IMR-90 (cell line): ENCODE results near the gene RASSF4. TPM values are rescaled to one million over a fixed set of nuclear protein-coding genes. Genes with fewer than 3 reads are reported as not detected.
A peak's percentile ranks its signal among the peaks of the same experiment; 100 is the strongest.

Experiments
- ATAC-seq: fragments of 200-7000 bp; cut with Tn5 transposase; 2 replicates; pipeline ENCODE4 v1.9.1; 2020; ENCODE audit warnings: low read depth, mild to moderate bottlenecking, moderate library complexity
- BruUV-seq: library from RNA; stranded (reverse); fragments of 400-500 nt; replicated peaks from 2 replicates; lab custom pipeline; 2021; lab: Mats Ljungman, UMichigan
- CTCF ChIA-PET: fragments of 300-600 bp; formaldehyde crosslinking; extraction: SDS; loops from one replicate; lab custom pipeline; 2021; ENCODE audit warnings: antibody characterized with exemption; lab: Yijun Ruan, JAX
- POLR2A ChIA-PET: fragments of 300-600 bp; sonication (Branson Sonifier 250); formaldehyde crosslinking; loops from one replicate; lab custom pipeline; 2022; ENCODE audit warnings: antibody characterized with exemption; ENCODE audit not compliant: unreplicated experiment; lab: Charles Lee
- DNase-seq: peaks from one replicate; pipeline ENCODE4 v3.0.0; 2013
- H2AFZ ChIP-seq: replicated peaks from 2 replicates; pipeline ENCODE3; 2013; ENCODE audit warnings: low read length, mild to moderate bottlenecking; ENCODE audit not compliant: poor library complexity
- H2AK5ac ChIP-seq: 2 replicates; pipeline ENCODE4 v1.6.1; 2013; ENCODE audit warnings: low read depth, low read length, inconsistent platforms
- H2AK9ac ChIP-seq: replicated peaks from 2 replicates; pipeline ENCODE3; 2013; ENCODE audit warnings: mild to moderate bottlenecking, low read depth, low read length, moderate library complexity; ENCODE audit not compliant: poor library complexity
- H2BK120ac ChIP-seq: 2 replicates; pipeline ENCODE4 v1.6.1; 2013; ENCODE audit warnings: low read depth, low read length, inconsistent platforms
- H2BK15ac ChIP-seq: 3 replicates; pipeline ENCODE4 v1.6.1; 2013; ENCODE audit warnings: low read depth, low read length, inconsistent platforms
- H2BK20ac ChIP-seq: 2 replicates; pipeline ENCODE4 v1.6.1; 2013; ENCODE audit warnings: low read depth, mild to moderate bottlenecking, inconsistent platforms, low read length, moderate library complexity
- H2BK5ac ChIP-seq: 2 replicates; pipeline ENCODE4 v1.6.1; 2013; ENCODE audit warnings: mild to moderate bottlenecking, low read depth, low read length, inconsistent platforms; ENCODE audit not compliant: poor library complexity, severe bottlenecking
- H3K14ac ChIP-seq: replicated peaks from 2 replicates; pipeline ENCODE4 v1.6.1; 2013; ENCODE audit warnings: low read depth, low read length, inconsistent platforms
- H3K18ac ChIP-seq: 2 replicates; pipeline ENCODE4 v1.6.1; 2013; ENCODE audit warnings: low read depth, low read length, control low read depth
- H3K23ac ChIP-seq: 2 replicates; pipeline ENCODE4 v1.6.1; 2013; ENCODE audit warnings: low read depth, low read length, inconsistent platforms
- H3K27ac ChIP-seq: 2 replicates; pipeline ENCODE4 v1.5.1; 2013; ENCODE audit warnings: mild to moderate bottlenecking, control low read depth, low read length; ENCODE audit not compliant: insufficient read depth
- H3K27me3 ChIP-seq: 2 replicates; pipeline ENCODE4 v1.6.1; 2013; ENCODE audit warnings: low read length; ENCODE audit not compliant: control insufficient read depth, insufficient read depth
- H3K36me3 ChIP-seq: 2 replicates; pipeline ENCODE4 v1.6.1; 2013; ENCODE audit warnings: low read length, mixed read lengths; ENCODE audit not compliant: control insufficient read depth, insufficient read depth
- H3K4ac ChIP-seq: 2 replicates; pipeline ENCODE4 v1.6.1; 2013; ENCODE audit warnings: low read depth, low read length, inconsistent platforms
- H3K4me1 ChIP-seq: 2 replicates; pipeline ENCODE4 v1.6.1; 2013; ENCODE audit warnings: low read length, mixed read lengths; ENCODE audit not compliant: control insufficient read depth, insufficient read depth
- H3K4me2 ChIP-seq: 2 replicates; pipeline ENCODE4 v1.6.1; 2013; ENCODE audit warnings: low read depth, mild to moderate bottlenecking, control low read depth, low read length, moderate library complexity
- H3K4me3 ChIP-seq: 2 replicates; pipeline ENCODE4 v1.5.1; 2013; ENCODE audit warnings: low read depth, mild to moderate bottlenecking, control low read depth, low read length, moderate library complexity; ENCODE audit not compliant: insufficient read depth
- H3K56ac ChIP-seq: 2 replicates; pipeline ENCODE4 v1.6.1; 2013; ENCODE audit warnings: low read length, inconsistent platforms; ENCODE audit not compliant: insufficient read depth; ENCODE audit errors: extremely low read depth
- H3K79me1 ChIP-seq, 2 experiments: 2 replicates each; pipeline ENCODE4 v1.6.1; 2013; ENCODE audit warnings: low read length in 2 of 2, inconsistent platforms in 1 of 2, low read depth in 1 of 2
- H3K9ac ChIP-seq: 2 replicates; pipeline ENCODE4 v1.6.1; 2013; ENCODE audit warnings: low read depth, low read length, control low read depth
- H3K9me1 ChIP-seq: 2 replicates; pipeline ENCODE4 v1.6.1; 2013; ENCODE audit warnings: low read length, inconsistent platforms; ENCODE audit not compliant: insufficient read depth
- H3K9me3 ChIP-seq: 2 replicates; pipeline ENCODE4 v1.6.1; 2013; ENCODE audit warnings: low read length; ENCODE audit not compliant: control insufficient read depth, insufficient read depth
- H4K20me1 ChIP-seq: 2 replicates; pipeline ENCODE4 v1.6.1; 2013; ENCODE audit warnings: low read length, inconsistent platforms; ENCODE audit not compliant: insufficient read depth
- H4K5ac ChIP-seq: 2 replicates; pipeline ENCODE4 v1.6.1; 2013; ENCODE audit warnings: mild to moderate bottlenecking, low read depth, low read length, control low read depth
- H4K8ac ChIP-seq, 2 experiments: 2 replicates each; pipeline ENCODE4 v1.6.1; 2013; ENCODE audit warnings: low read depth in 2 of 2, low read length in 2 of 2, control low read depth in 1 of 2, inconsistent platforms in 1 of 2
- H4K91ac ChIP-seq: 2 replicates; pipeline ENCODE4 v1.6.1; 2013; ENCODE audit warnings: low read depth, low read length, inconsistent platforms; ENCODE audit not compliant: insufficient read depth
- BHLHE40 ChIP-seq: fragments of 150-350 bp; IDR thresholded peaks from 2 replicates; pipeline ENCODE4 v1.6.1; 2016; ENCODE audit warnings: mild to moderate bottlenecking, low read depth, low read length
- CEBPB ChIP-seq: IDR thresholded peaks from 2 replicates; pipeline ENCODE4 v1.6.1; 2012; ENCODE audit warnings: low read depth, low read length, improper control_type of control experiment
- CHD1 ChIP-seq: IDR thresholded peaks from 2 replicates; pipeline ENCODE4 v1.6.1; 2012; ENCODE audit warnings: low read depth, low read length, improper control_type of control experiment
- FOS ChIP-seq: fragments of 150-350 bp; IDR thresholded peaks from 2 replicates; pipeline ENCODE4 v1.6.1; 2016; ENCODE audit warnings: low read depth, low read length
- MAFK ChIP-seq: IDR thresholded peaks from 2 replicates; pipeline ENCODE4 v1.6.1; 2012; ENCODE audit warnings: low read depth, low read length, improper control_type of control experiment
- MAZ ChIP-seq: IDR thresholded peaks from 2 replicates; pipeline ENCODE4 v1.6.1; 2012; ENCODE audit warnings: low read depth, mild to moderate bottlenecking, low read length, improper control_type of control experiment, moderate library complexity, borderline replicate concordance
- MXI1 ChIP-seq: IDR thresholded peaks from 2 replicates; pipeline ENCODE4 v1.6.1; 2012; ENCODE audit warnings: low read depth, mild to moderate bottlenecking, low read length, moderate library complexity, borderline replicate concordance
- NFE2L2 ChIP-seq: fragments of 150-350 bp; IDR thresholded peaks from 2 replicates; pipeline ENCODE4 v1.6.1; 2016; ENCODE audit warnings: low read depth, mild to moderate bottlenecking, low read length
- POLR2A ChIP-seq: IDR thresholded peaks from 2 replicates; pipeline ENCODE4 v1.6.1; 2012; ENCODE audit warnings: mild to moderate bottlenecking, low read depth, low read length
- RAD21 ChIP-seq: IDR thresholded peaks from 2 replicates; pipeline ENCODE4 v1.6.1; 2012; ENCODE audit warnings: low read length, improper control_type of control experiment
- RCOR1 ChIP-seq: IDR thresholded peaks from 2 replicates; pipeline ENCODE4 v1.6.1; 2012; ENCODE audit warnings: mild to moderate bottlenecking, low read length, improper control_type of control experiment; ENCODE audit not compliant: insufficient replicate concordance
- RFX5 ChIP-seq: IDR thresholded peaks from 2 replicates; pipeline ENCODE4 v1.8.0; 2012; ENCODE audit warnings: low read depth, mild to moderate bottlenecking, low read length, moderate library complexity
- SMC3 ChIP-seq: fragments of 150-350 bp; IDR thresholded peaks from 2 replicates; pipeline ENCODE4 v1.6.1; 2016; ENCODE audit warnings: low read depth, mild to moderate bottlenecking, antibody characterized with exemption, low read length, moderate library complexity
- WGBS, 2 experiments: methylation state at CpG; one replicate each; pipeline versions ENCODE4 v1.1.5 to v1.1.7; 2013; ENCODE audit warnings: missing lambda C conversion rate in 2 of 2; ENCODE audit not compliant: insufficient read length in 1 of 2; ENCODE audit errors: extremely low coverage in 2 of 2; 5-methylcytosine and 5-hydroxymethylcytosine counted together
- dilution Hi-C: fragments of 300-500 bp; cut with HindIII; formaldehyde crosslinking; loops from one replicate; pipeline ENCODE4 v1.14.3; 2018; ENCODE audit warnings: low sequenced_read_pairs; ENCODE audit not compliant: unreplicated experiment
- in situ Hi-C: fragments of 300-500 bp; cut with MboI; formaldehyde crosslinking; loops from 3 replicates; pipeline ENCODE4 v1.14.3; 2019; ENCODE audit warnings: low sequenced_read_pairs, inconsistent platforms, mixed read lengths
- intact Hi-C: fragments of 100-400 bp; cut with micrococcal nuclease; formaldehyde crosslinking; loops from 2 replicates; pipeline ENCODE4 v1.10.0; 2022
- polyA plus RNA-seq, 3 experiments: library from polyadenylated mRNA; depleted of rRNA; stranded (reverse); fragments of >200 nt; gene quantifications; 2 replicates each; pipeline ENCODE4 v1.2.3, GENCODE V29; 2012; ENCODE audit warnings: low replicate concordance in 1 of 3
- total RNA-seq: library from RNA; depleted of rRNA; stranded (reverse); fragments of >200 nt; gene quantifications from 2 replicates; pipeline ENCODE4 v1.2.3, GENCODE V29; 2012
- TF ChIP-seq, protein P1 (sequence below): fragments of 150-350 bp; IDR thresholded peaks from 2 replicates; pipeline ENCODE4 v1.6.1; 2016; ENCODE audit warnings: low read depth, mild to moderate bottlenecking, low read length, moderate library complexity, borderline replicate concordance
- TF ChIP-seq, protein P2 (sequence below): conservative IDR thresholded peaks from 2 replicates; pipeline ENCODE4 v1.5.1; 2012; ENCODE audit warnings: mild to moderate bottlenecking, low read depth, low read length, improper control_type of control experiment
- TF ChIP-seq, protein P3 (sequence below): fragments of 150-350 bp; IDR thresholded peaks from 2 replicates; pipeline ENCODE4 v1.6.1; 2017; ENCODE audit warnings: mild to moderate bottlenecking, antibody characterized with exemption, low read length, low read depth

Gene RASSF4
- total and polyA plus RNA-seq, 2 of the 4 experiments (the other 2 are of a cell fraction) = 5.9 to 8.6 TPM

DNA sequence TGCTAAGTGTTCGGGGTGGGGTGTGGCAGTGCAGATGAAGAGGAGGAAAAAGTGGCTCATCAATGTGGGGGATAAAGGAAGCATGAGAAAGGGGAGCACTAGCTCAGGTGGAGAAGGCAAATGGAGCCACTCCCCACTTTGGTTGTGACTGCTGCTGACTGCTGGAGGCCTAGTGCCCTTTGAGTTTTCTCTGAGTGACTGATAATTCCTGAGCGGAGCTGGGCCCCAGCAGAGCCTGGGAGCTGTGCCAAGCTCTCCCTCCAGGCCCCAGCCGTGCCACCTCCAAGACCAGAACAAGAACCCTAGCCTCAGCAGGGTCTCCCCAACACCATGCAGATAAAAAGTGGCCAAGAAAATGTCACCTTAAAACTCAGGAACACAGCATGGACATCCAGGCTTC, 9.7 kb upstream of the RASSF4 start:
- intact Hi-C loops = no loop called here
- H3K9me1 ChIP-seq = peaks cover 6% of the 10 kb centered on the region
- H3K4me3 ChIP-seq = no peak overlapping the region
- no peaks in the 10 kb centered on the region for H3K36me3 ChIP-seq
- no peak overlapping the region for H3K56ac ChIP-seq
- H3K23ac ChIP-seq = no peak overlapping the region
- no peak overlapping the region for H2AK9ac ChIP-seq
- DNase-seq (no peak), ATAC-seq (no peak)
- H4K8ac ChIP-seq = no peak overlapping the region
- H3K14ac ChIP-seq = 0 out of 2 replicates have a peak overlapping the region, but pooled peaks have one; percentile 21
- no peak overlapping the region for H2BK15ac ChIP-seq
- H4K20me1 ChIP-seq = no peaks in the 10 kb centered on the region
- no peak overlapping the region for H2BK20ac ChIP-seq
- dilution Hi-C loops = no loop called here
- in situ Hi-C loops = no loop called here
- no peak overlapping the region for H2BK120ac ChIP-seq
- no peak overlapping the region for H3K18ac ChIP-seq
- no TSS peak for BruUV-seq
- no CpG with 5 or more reads among the region's 3 CpGs for WGBS, 2 experiments
- no peak overlapping the region for H3K27ac ChIP-seq
- H3K4ac ChIP-seq = no peak overlapping the region
- H3K79me1 ChIP-seq = no peaks in the 10 kb centered on the region
- ChIA-PET POLR2A (no interaction called here), CTCF (no interaction called here)
- H4K91ac ChIP-seq = no peak overlapping the region
- no peak overlapping the region for H3K9ac ChIP-seq
- no peak overlapping the region for H4K5ac ChIP-seq
- H2AFZ ChIP-seq = no peak overlapping the region
- H3K27me3 ChIP-seq = no peaks in the 10 kb centered on the region
- TF ChIP-seq CEBPB = no peak
- TF ChIP-seq RFX5 = no peak
- TF ChIP-seq, protein P1, sequence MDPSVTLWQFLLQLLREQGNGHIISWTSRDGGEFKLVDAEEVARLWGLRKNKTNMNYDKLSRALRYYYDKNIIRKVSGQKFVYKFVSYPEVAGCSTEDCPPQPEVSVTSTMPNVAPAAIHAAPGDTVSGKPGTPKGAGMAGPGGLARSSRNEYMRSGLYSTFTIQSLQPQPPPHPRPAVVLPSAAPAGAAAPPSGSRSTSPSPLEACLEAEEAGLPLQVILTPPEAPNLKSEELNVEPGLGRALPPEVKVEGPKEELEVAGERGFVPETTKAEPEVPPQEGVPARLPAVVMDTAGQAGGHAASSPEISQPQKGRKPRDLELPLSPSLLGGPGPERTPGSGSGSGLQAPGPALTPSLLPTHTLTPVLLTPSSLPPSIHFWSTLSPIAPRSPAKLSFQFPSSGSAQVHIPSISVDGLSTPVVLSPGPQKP = no peak
- no peak for TF ChIP-seq RAD21
- TF ChIP-seq CHD1 = no peak
- TF ChIP-seq RCOR1 = no peak
- TF ChIP-seq MXI1 = no peak
- TF ChIP-seq, protein P2, sequence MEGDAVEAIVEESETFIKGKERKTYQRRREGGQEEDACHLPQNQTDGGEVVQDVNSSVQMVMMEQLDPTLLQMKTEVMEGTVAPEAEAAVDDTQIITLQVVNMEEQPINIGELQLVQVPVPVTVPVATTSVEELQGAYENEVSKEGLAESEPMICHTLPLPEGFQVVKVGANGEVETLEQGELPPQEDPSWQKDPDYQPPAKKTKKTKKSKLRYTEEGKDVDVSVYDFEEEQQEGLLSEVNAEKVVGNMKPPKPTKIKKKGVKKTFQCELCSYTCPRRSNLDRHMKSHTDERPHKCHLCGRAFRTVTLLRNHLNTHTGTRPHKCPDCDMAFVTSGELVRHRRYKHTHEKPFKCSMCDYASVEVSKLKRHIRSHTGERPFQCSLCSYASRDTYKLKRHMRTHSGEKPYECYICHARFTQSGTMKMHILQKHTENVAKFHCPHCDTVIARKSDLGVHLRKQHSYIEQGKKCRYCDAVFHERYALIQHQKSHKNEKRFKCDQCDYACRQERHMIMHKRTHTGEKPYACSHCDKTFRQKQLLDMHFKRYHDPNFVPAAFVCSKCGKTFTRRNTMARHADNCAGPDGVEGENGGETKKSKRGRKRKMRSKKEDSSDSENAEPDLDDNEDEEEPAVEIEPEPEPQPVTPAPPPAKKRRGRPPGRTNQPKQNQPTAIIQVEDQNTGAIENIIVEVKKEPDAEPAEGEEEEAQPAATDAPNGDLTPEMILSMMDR = no peak
- no peak for TF ChIP-seq BHLHE40
- no peak for TF ChIP-seq FOS
- TF ChIP-seq, protein P3, sequence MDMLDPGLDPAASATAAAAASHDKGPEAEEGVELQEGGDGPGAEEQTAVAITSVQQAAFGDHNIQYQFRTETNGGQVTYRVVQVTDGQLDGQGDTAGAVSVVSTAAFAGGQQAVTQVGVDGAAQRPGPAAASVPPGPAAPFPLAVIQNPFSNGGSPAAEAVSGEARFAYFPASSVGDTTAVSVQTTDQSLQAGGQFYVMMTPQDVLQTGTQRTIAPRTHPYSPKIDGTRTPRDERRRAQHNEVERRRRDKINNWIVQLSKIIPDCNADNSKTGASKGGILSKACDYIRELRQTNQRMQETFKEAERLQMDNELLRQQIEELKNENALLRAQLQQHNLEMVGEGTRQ = no peak
- TF ChIP-seq POLR2A = no peak
- no peak for TF ChIP-seq NFE2L2
- no peak for TF ChIP-seq MAFK
- TF ChIP-seq MAZ = no peak
- TF ChIP-seq SMC3 = no peak
- H3K4me2 ChIP-seq = no peak overlapping the region
- no peak overlapping the region for H2AK5ac ChIP-seq
- H2BK5ac ChIP-seq = no peak overlapping the region
- H3K4me1 ChIP-seq = peaks cover 9% of the 10 kb centered on the region
- no peaks in the 10 kb centered on the region for H3K9me3 ChIP-seq
